Measurements from ENCODE around the gene C9orf50.

DNA sequence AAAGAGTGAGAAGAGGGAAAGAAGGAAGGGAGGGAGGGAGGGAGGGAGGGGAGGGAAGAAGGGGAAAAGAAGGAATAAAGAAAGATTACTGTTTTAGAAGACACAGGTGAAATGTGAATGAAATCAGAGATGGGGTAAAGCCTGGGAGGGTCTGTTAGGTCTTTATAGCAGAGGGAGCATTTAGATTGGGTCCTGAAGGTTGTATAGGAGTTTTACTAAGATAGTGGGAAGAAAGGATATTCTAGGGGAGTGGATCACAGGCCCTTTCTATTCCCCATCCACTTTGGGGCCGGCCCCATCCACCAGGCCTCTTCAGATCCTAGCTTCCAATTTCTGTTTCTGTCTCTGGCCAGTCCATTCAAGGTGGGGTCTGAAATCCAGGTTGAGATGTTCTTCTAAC lies 35.5 kb downstream of the C9orf50 start:
- TF ChIP-seq, protein P1, sequence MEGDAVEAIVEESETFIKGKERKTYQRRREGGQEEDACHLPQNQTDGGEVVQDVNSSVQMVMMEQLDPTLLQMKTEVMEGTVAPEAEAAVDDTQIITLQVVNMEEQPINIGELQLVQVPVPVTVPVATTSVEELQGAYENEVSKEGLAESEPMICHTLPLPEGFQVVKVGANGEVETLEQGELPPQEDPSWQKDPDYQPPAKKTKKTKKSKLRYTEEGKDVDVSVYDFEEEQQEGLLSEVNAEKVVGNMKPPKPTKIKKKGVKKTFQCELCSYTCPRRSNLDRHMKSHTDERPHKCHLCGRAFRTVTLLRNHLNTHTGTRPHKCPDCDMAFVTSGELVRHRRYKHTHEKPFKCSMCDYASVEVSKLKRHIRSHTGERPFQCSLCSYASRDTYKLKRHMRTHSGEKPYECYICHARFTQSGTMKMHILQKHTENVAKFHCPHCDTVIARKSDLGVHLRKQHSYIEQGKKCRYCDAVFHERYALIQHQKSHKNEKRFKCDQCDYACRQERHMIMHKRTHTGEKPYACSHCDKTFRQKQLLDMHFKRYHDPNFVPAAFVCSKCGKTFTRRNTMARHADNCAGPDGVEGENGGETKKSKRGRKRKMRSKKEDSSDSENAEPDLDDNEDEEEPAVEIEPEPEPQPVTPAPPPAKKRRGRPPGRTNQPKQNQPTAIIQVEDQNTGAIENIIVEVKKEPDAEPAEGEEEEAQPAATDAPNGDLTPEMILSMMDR (IDR thresholded peaks at IDR 0.05) = no peak
- no peak for TF ChIP-seq POLR2AphosphoS5 (IDR thresholded peaks at IDR 0.05)
- TF ChIP-seq POLR2A (IDR thresholded peaks at IDR 0.05) = no peak

Measured in breast epithelium (tissue), 3 donors.